Esophagus squamous epithelium (tissue), 5 donors: ENCODE data around the gene CD248. TPM values are rescaled to one million over a fixed set of nuclear protein-coding genes. Genes with fewer than 3 reads are reported as not detected.
A peak's percentile ranks its signal among the peaks of the same experiment; 100 is the strongest.

Experiments
- DNase-seq: peaks from one replicate; lab custom pipeline; 2025; lab: John Stamatoyannopoulos, UW
- H3K27ac ChIP-seq, 4 donors: fragments of 200-600 bp; sonication (generic); one replicate each; pipeline ENCODE4 v1.5.1; 2016 to 2019; ENCODE audit warnings: mild to moderate bottlenecking in 1 of 4
- H3K27me3 ChIP-seq, 4 donors: fragments of 200-600 bp; sonication (generic); 1 replicate in 3 of 4; 2 replicates in 1 of 4; pipeline versions ENCODE4 v1.5.1 to v1.6.0; 2017 to 2021; ENCODE audit warnings: antibody characterized with exemption in 1 of 4
- H3K36me3 ChIP-seq, 3 donors: fragments of 200-600 bp; sonication (generic); one replicate each; pipeline ENCODE4 v1.5.1; 2016 to 2019
- H3K4me1 ChIP-seq, 3 donors: fragments of 200-600 bp; sonication (generic); one replicate each; pipeline ENCODE4 v1.5.1; 2017 to 2019
- H3K4me3 ChIP-seq, 4 donors: fragments of 200-600 bp; sonication (generic); 1 replicate in 3 of 4; 2 replicates in 1 of 4; pipeline ENCODE4 v1.5.1; 2016 to 2019; ENCODE audit warnings: mild to moderate bottlenecking in 2 of 4, moderate library complexity in 1 of 4
- H3K9me3 ChIP-seq, 3 donors: fragments of 200-600 bp; sonication (generic); one replicate each; pipeline ENCODE4 v1.5.1; 2016 to 2019
- CTCF ChIP-seq, 6 experiments: fragments of 450-650 bp in 4 of 6; fragments of 200-600 bp in 2 of 6; sonication (generic) in 2 of 6; IDR thresholded peaks; one replicate each; pipeline ENCODE4 v1.5.1; 2016 to 2019; ENCODE audit warnings: antibody characterized with exemption in 6 of 6, mild to moderate bottlenecking in 4 of 6, moderate library complexity in 4 of 6
- POLR2A ChIP-seq, 4 donors: fragments of 450-650 bp; IDR thresholded peaks; one replicate each; pipeline ENCODE4 v1.6.1; 2017; ENCODE audit warnings: antibody characterized with exemption in 4 of 4, mild to moderate bottlenecking in 4 of 4, moderate library complexity in 3 of 4
- WGBS, 2 donors: methylation state at CpG; one replicate each; pipeline ENCODE4 v1.1.5; 2018; 5-methylcytosine and 5-hydroxymethylcytosine counted together
- intact Hi-C: fragments of 100-400 bp; cut with DNase I; formaldehyde crosslinking; loops from one replicate; pipeline ENCODE4 v1.15.0; 2022
- total RNA-seq, 4 donors: library from RNA; depleted of rRNA; stranded (reverse); fragments of >200 nt; gene quantifications; one replicate each; pipeline ENCODE4 v1.1.0, GENCODE V29; 2016
- donor health status: DM: yes; HTN: yes; CAD: no.

CD248 gene
- total RNA-seq, 4 donors from 2014 or later, result 1.9 to 13.2 (median 6.1) TPM

- peak within 1 kb of the TSS; percentile 58 to 75 (median 64) for H3K4me3 ChIP-seq
Observed at GRCh38 chr11:66336234-66337102, 19.6 kb upstream of the CD248 start, which contains the start of gene RIN1. Gene RIN1, minus strand, starts transcription at chr11:66336434. Its CDS starts 32 bp downstream, at chr11:66336402.

GRCh38 chr11:66335531-66336233, 18.8 kb upstream of the CD248 start:
- Histone ChIP-seq H3K27me3 (no peaks in the 10 kb centered on the region), H3K4me1 (peaks cover 45 to 71% (median 52%) of the 10 kb centered on the region in 3 donors), H3K36me3 (peaks cover 11 to 68% (median 33%) of the 10 kb centered on the region in 3 donors), H3K27ac (peak overlapping the region; percentile 86 to 94 (median 88)), H3K9me3 (no peaks in the 10 kb centered on the region), H3K4me3 (peak overlapping the region; percentile 58 to 75 (median 64))
- DNase-seq, result no peak
- TF ChIP-seq POLR2A (IDR thresholded peaks at IDR 0.05) (no peak), CTCF (IDR thresholded peaks at IDR 0.05) (no peak)
- intact Hi-C loops, result no loop called here
- WGBS, 2 donors, result 16 to 20% methylated on average over 6 to 9 of the region's 35 CpGs

More at GRCh38 chr11:66336234-66337102, 19.6 kb upstream of the CD248 start, which contains the start of gene RIN1:
- H3K27ac ChIP-seq, result peak within 1 kb of the TSS; percentile 86 to 94 (median 88)
- intact Hi-C loops, result no loop called here
- 2 to 12% methylated on average over 3 to 9 of the region's 22 CpGs for WGBS, 2 donors
- peaks cover 11 to 69% (median 41%) of the 10 kb centered on the region in 3 donors for H3K36me3 ChIP-seq
- TF ChIP-seq CTCF (IDR thresholded peaks at IDR 0.05) (peak in 3 of 6 experiments; percentile 8 to 31 (median 17)), POLR2A (IDR thresholded peaks at IDR 0.05) (peak in 1 of 4 donors; percentile 50)
- no peak for DNase-seq
- H3K9me3 ChIP-seq, result no peaks in the 10 kb centered on the region
- H3K4me1 ChIP-seq, result peaks cover 45 to 71% (median 52%) of the 10 kb centered on the region in 3 donors
- no peaks in the 10 kb centered on the region for H3K27me3 ChIP-seq

GRCh38 chr11:66334605-66335442, 18.0 kb upstream of the CD248 start:
- TF ChIP-seq CTCF (IDR thresholded peaks at IDR 0.05), result peak in 2 of 6 experiments; percentile 11 to 24
- TF ChIP-seq POLR2A (IDR thresholded peaks at IDR 0.05), result no peak
- DNase-seq, result no peak
- Histone ChIP-seq H3K9me3 (no peaks in the 10 kb centered on the region), H3K36me3 (peaks cover 11 to 60% (median 24%) of the 10 kb centered on the region in 3 donors), H3K4me1 (peaks cover 45 to 67% (median 52%) of the 10 kb centered on the region in 3 donors), H3K27me3 (no peaks in the 10 kb centered on the region), H3K27ac (peak overlapping the region; percentile 86 to 94 (median 88)), H3K4me3 (peak overlapping the region; percentile 58 to 75 (median 64))
- intact Hi-C loops, result no loop called here
- 35 to 40% methylated on average over 6 to 8 of the region's 42 CpGs for WGBS, 2 donors

- WGBS, 2 donors, result 58 to 61% methylated on average over 5 to 9 of the region's 29 CpGs
- H3K27me3 ChIP-seq, result no peaks in the 10 kb centered on the region
- no peak overlapping the region for H3K27ac ChIP-seq
- H3K36me3 ChIP-seq, result peaks cover 11 to 52% (median 23%) of the 10 kb centered on the region in 3 donors
- TF ChIP-seq POLR2A (IDR thresholded peaks at IDR 0.05) (no peak), CTCF (IDR thresholded peaks at IDR 0.05) (no peak)
- intact Hi-C loops, result no loop called here
- no peaks in the 10 kb centered on the region for H3K9me3 ChIP-seq
- H3K4me1 ChIP-seq, result peaks cover 45 to 60% (median 48%) of the 10 kb centered on the region in 3 donors
- DNase-seq, result no peak
- peak overlapping the region; percentile 58 to 75 (median 64) for H3K4me3 ChIP-seq
Observed at GRCh38 chr11:66333896-66334604, 17.2 kb upstream of the CD248 start.
